Placental epithelial cell (primary cell): Measurements from ENCODE around the gene NKX2-3. TPM values are rescaled to one million over a fixed set of nuclear protein-coding genes. Genes with fewer than 3 reads are reported as not detected.

Source experiments
- total RNA-seq: library from RNA; depleted of rRNA; stranded (reverse); fragments of >200 nt; gene quantifications from 2 replicates; pipeline ENCODE4 v1.2.3, GENCODE V29; 2012

Gene NKX2-3
- total RNA-seq, result not detected in 2 replicates

DNA sequence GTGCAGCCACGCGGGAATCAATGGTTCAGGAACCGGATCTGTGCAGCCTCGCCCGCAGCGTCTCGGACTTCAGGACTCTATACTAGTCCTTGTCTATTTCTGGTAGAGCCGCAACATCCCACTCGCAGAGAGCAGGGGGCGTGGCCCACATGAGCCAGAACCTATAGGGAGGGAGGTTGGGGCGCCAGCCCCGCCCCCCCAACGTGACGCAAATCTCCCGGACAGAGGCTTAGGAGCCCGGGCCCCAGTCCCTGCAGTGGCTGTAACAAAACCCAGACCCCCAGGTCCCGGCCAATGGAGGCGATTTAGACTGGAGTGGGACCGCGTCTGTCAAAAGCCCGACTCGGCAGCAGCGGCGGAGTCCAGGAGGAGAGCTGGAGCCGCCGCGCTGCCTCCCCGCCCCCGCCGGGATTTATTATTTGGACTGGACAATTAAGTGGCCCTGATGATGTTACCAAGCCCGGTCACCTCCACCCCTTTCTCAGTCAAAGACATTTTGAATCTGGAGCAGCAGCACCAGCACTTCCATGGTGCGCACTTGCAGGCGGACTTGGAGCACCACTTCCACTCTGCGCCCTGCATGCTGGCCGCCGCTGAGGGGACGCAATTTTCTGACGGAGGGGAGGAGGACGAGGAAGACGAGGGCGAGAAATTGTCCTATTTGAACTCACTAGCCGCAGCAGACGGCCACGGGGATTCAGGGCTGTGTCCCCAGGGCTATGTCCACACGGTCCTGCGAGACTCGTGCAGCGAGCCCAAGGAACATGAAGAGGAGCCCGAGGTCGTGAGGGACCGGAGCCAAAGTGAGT, at the start of gene NKX2-3:
TSS of gene NKX2-3 (plus strand) at position 256 of the 809 bp plus-strand sequence. CDS start at position 446, 190 bp downstream.

Other genes with a start within 250 kb of the NKX2-3 start
- gene CNNM1, start 203.6 kb upstream of the NKX2-3 start, total RNA-seq, result under 0.01 TPM in 2 replicates
- gene GOT1, start 102.3 kb upstream of the NKX2-3 start, total RNA-seq, result 9.8 and 33.7 TPM in 2 replicates
- gene SLC25A28, start 87.5 kb downstream of the NKX2-3 start, total RNA-seq, result 7.4 and 16.5 TPM in 2 replicates
- 17.7 and 26.0 TPM in 2 replicates for gene ENTPD7, start 126.6 kb downstream of the NKX2-3 start, total RNA-seq
- 35.0 and 37.3 TPM in 2 replicates for gene COX15, start 199.2 kb downstream of the NKX2-3 start, total RNA-seq
- gene CUTC, start 199.3 kb downstream of the NKX2-3 start, total RNA-seq, result 6.8 and 11.8 TPM in 2 replicates
- 2.5 and 3.9 TPM in 2 replicates for gene ABCC2, start 249.7 kb downstream of the NKX2-3 start, total RNA-seq